C4-2B (cell line): Measurements from ENCODE around the gene FAM193B.

ENCODE experiments used
- ZFX ChIP-seq: fragments of 450-650 bp; IDR thresholded peaks from 2 replicates; pipeline ENCODE4 v1.6.1; 2017
- TF ChIP-seq, protein P1 (sequence below): fragments of 450-650 bp; conservative IDR thresholded peaks from 2 replicates; pipeline ENCODE4 v1.5.1; 2017; ENCODE audit warnings: mild to moderate bottlenecking

- TF ChIP-seq, protein P1, sequence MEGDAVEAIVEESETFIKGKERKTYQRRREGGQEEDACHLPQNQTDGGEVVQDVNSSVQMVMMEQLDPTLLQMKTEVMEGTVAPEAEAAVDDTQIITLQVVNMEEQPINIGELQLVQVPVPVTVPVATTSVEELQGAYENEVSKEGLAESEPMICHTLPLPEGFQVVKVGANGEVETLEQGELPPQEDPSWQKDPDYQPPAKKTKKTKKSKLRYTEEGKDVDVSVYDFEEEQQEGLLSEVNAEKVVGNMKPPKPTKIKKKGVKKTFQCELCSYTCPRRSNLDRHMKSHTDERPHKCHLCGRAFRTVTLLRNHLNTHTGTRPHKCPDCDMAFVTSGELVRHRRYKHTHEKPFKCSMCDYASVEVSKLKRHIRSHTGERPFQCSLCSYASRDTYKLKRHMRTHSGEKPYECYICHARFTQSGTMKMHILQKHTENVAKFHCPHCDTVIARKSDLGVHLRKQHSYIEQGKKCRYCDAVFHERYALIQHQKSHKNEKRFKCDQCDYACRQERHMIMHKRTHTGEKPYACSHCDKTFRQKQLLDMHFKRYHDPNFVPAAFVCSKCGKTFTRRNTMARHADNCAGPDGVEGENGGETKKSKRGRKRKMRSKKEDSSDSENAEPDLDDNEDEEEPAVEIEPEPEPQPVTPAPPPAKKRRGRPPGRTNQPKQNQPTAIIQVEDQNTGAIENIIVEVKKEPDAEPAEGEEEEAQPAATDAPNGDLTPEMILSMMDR, result no peak
- TF ChIP-seq ZFX, result no peak
These were observed 3.4 kb upstream of the FAM193B start for GRCh38 chr5:177557796-177558195.
